ENCODE measurements around the gene DAB2IP. TPM values are rescaled to one million over a fixed set of nuclear protein-coding genes. Genes with fewer than 3 reads are reported as not detected.
"Not testable (repeated sequence)": the region's sequence is repeated elsewhere in the genome, so short reads cannot be mapped to it uniquely, and the experiment has no call there.

Gene DAB2IP
- total RNA-seq, 1 experiment from 2014 or later: 18.7 TPM

GRCh38 chr9:121635300-121635876, 16.0 kb upstream of the DAB2IP start:
- Histone ChIP-seq H3K9me3 (replicated peaks) (no peaks in the 10 kb centered on the region), H3K27ac (no peak overlapping the region), H3K36me3 (no peaks in the 10 kb centered on the region), H3K4me3 (no peak overlapping the region), H3K4me1 (peaks cover 54% of the 10 kb centered on the region), H3K27me3 (no peaks in the 10 kb centered on the region)
- DNase-seq: no peak

- no peaks in the 10 kb centered on the region for H3K27me3 ChIP-seq
- no peaks in the 10 kb centered on the region for H3K9me3 ChIP-seq (replicated peaks)
- no peak overlapping the region for H3K4me3 ChIP-seq
- H3K27ac ChIP-seq: no peak overlapping the region
- H3K4me1 ChIP-seq: peaks cover 52% of the 10 kb centered on the region
- DNase-seq: no peak
- H3K36me3 ChIP-seq: no peaks in the 10 kb centered on the region
Observed at GRCh38 chr9:121636341-121636865, 15.0 kb upstream of the DAB2IP start.

- DNase-seq: no peak
- peaks cover 46% of the 10 kb centered on the region for H3K4me1 ChIP-seq
- no peaks in the 10 kb centered on the region for H3K27me3 ChIP-seq
- H3K4me3 ChIP-seq: no peak overlapping the region
- H3K27ac ChIP-seq: peak overlapping the region; percentile 30
- H3K36me3 ChIP-seq: no peaks in the 10 kb centered on the region
- H3K9me3 ChIP-seq (replicated peaks): no peaks in the 10 kb centered on the region
Observed at GRCh38 chr9:121636978-121637712, 14.3 kb upstream of the DAB2IP start.

- no peaks in the 10 kb centered on the region for H3K9me3 ChIP-seq (replicated peaks)
Observed at GRCh38 chr9:121637713-121638220, 13.7 kb upstream of the DAB2IP start.

GRCh38 chr9:121638399-121638798, 13.0 kb upstream of the DAB2IP start:
- H3K9me3 ChIP-seq (replicated peaks): no peaks in the 10 kb centered on the region
- no peak overlapping the region for H3K4me3 ChIP-seq
- peak overlapping the region; percentile 30 for H3K27ac ChIP-seq
- H3K27me3 ChIP-seq: no peaks in the 10 kb centered on the region
- no peak for DNase-seq
- H3K4me1 ChIP-seq: peaks cover 34% of the 10 kb centered on the region
- no peaks in the 10 kb centered on the region for H3K36me3 ChIP-seq

More at GRCh38 chr9:121637713-121638220, 13.7 kb upstream of the DAB2IP start:
- peak; percentile 76 to 83 for DNase-seq
- Histone ChIP-seq H3K4me3 (no peak overlapping the region), H3K4me1 (peaks cover 40% of the 10 kb centered on the region), H3K27ac (peak overlapping the region; percentile 30), H3K36me3 (no peaks in the 10 kb centered on the region), H3K27me3 (no peaks in the 10 kb centered on the region)

- no peak overlapping the region; the same call in 1 of the 2 replicates for H3K27ac ChIP-seq
- no peaks in the 10 kb centered on the region for H3K9me3 ChIP-seq (replicated peaks)
- DNase-seq: no peak
- H3K36me3 ChIP-seq: no peaks in the 10 kb centered on the region
- no peaks in the 10 kb centered on the region for H3K27me3 ChIP-seq
- no peak overlapping the region for H3K4me3 ChIP-seq
- H3K4me1 ChIP-seq: peaks cover 33% of the 10 kb centered on the region
Observed at GRCh38 chr9:121638901-121639592, 12.4 kb upstream of the DAB2IP start.

- no peaks in the 10 kb centered on the region for H3K9me3 ChIP-seq (replicated peaks)
- no peak for DNase-seq
- no peaks in the 10 kb centered on the region for H3K27me3 ChIP-seq
- H3K36me3 ChIP-seq: no peaks in the 10 kb centered on the region
- H3K4me3 ChIP-seq: no peak overlapping the region
- peaks cover 33% of the 10 kb centered on the region for H3K4me1 ChIP-seq
- no peak overlapping the region; the same call in 1 of the 2 replicates for H3K27ac ChIP-seq
Observed at GRCh38 chr9:121639619-121640018, 11.8 kb upstream of the DAB2IP start.

- peaks cover 33% of the 10 kb centered on the region for H3K4me1 ChIP-seq
- H3K9me3 ChIP-seq (replicated peaks): no peaks in the 10 kb centered on the region
- H3K27ac ChIP-seq: no peak overlapping the region
- H3K36me3 ChIP-seq: no peaks in the 10 kb centered on the region
- H3K27me3 ChIP-seq: no peaks in the 10 kb centered on the region
- H3K4me3 ChIP-seq: no peak overlapping the region
- DNase-seq: peak; percentile 75 to 86
Observed at GRCh38 chr9:121640076-121640475, 11.4 kb upstream of the DAB2IP start.

- Histone ChIP-seq H3K9me3 (replicated peaks) (no peaks in the 10 kb centered on the region), H3K27me3 (no peaks in the 10 kb centered on the region), H3K36me3 (no peaks in the 10 kb centered on the region), H3K4me3 (no peak overlapping the region), H3K4me1 (peaks cover 33% of the 10 kb centered on the region), H3K27ac (no peak overlapping the region)
- no peak for DNase-seq
Observed at GRCh38 chr9:121640491-121641223, 10.8 kb upstream of the DAB2IP start.

- Histone ChIP-seq H3K27me3 (no peaks in the 10 kb centered on the region), H3K9me3 (replicated peaks) (no peaks in the 10 kb centered on the region), H3K27ac (no peak overlapping the region), H3K36me3 (no peaks in the 10 kb centered on the region), H3K4me1 (peaks cover 30% of the 10 kb centered on the region), H3K4me3 (no peak overlapping the region)
- no peak for DNase-seq
Observed at GRCh38 chr9:121641224-121641611, 10.2 kb upstream of the DAB2IP start.

- H3K27ac ChIP-seq: no peak overlapping the region
- peaks cover 21% of the 10 kb centered on the region for H3K4me1 ChIP-seq
- DNase-seq: no peak
- no peaks in the 10 kb centered on the region for H3K36me3 ChIP-seq
- H3K4me3 ChIP-seq: no peak overlapping the region
- no peaks in the 10 kb centered on the region for H3K9me3 ChIP-seq (replicated peaks)
- no peaks in the 10 kb centered on the region for H3K27me3 ChIP-seq
Observed at GRCh38 chr9:121642758-121643157, 8.7 kb upstream of the DAB2IP start.

- Histone ChIP-seq H3K27me3 (no peaks in the 10 kb centered on the region), H3K9me3 (replicated peaks) (no peaks in the 10 kb centered on the region), H3K36me3 (no peaks in the 10 kb centered on the region), H3K27ac (no peak overlapping the region), H3K4me1 (peaks cover 14% of the 10 kb centered on the region), H3K4me3 (no peak overlapping the region)
- no peak for DNase-seq
Observed at GRCh38 chr9:121643473-121643872, 8.0 kb upstream of the DAB2IP start.

GRCh38 chr9:121644040-121644439, 7.4 kb upstream of the DAB2IP start:
- H3K36me3 ChIP-seq; H3K27me3 ChIP-seq; H3K9me3 ChIP-seq (replicated peaks); H3K4me3 ChIP-seq; H3K27ac ChIP-seq; H3K4me1 ChIP-seq; DNase-seq: not testable (repeated sequence)

- H3K27me3 ChIP-seq: no peaks in the 10 kb centered on the region
- no peaks in the 10 kb centered on the region for H3K9me3 ChIP-seq (replicated peaks)
- peaks cover 11% of the 10 kb centered on the region for H3K4me1 ChIP-seq
- DNase-seq: no peak
- H3K4me3 ChIP-seq: no peak overlapping the region
- H3K27ac ChIP-seq: no peak overlapping the region
- no peaks in the 10 kb centered on the region for H3K36me3 ChIP-seq
Observed at GRCh38 chr9:121645003-121645402, 6.4 kb upstream of the DAB2IP start.

Measured in SJCRH30 (cell line).